CD4-positive, alpha-beta T cell treated with Interferon alpha-2 for 1 hour (primary cell): ENCODE results near the gene HIPK2.
A peak's percentile ranks its signal among the peaks of the same experiment; 100 is the strongest.

ENCODE experiments used
- DNase-seq, 2 donors: peaks; one replicate each; pipeline ENCODE4 v3.0.0-alpha.2; 2020 to 2022

HIPK2 gene

GRCh38 chr7:139782932-139783331, 5.1 kb upstream of the HIPK2 start:
- no peak for DNase-seq

DNA sequence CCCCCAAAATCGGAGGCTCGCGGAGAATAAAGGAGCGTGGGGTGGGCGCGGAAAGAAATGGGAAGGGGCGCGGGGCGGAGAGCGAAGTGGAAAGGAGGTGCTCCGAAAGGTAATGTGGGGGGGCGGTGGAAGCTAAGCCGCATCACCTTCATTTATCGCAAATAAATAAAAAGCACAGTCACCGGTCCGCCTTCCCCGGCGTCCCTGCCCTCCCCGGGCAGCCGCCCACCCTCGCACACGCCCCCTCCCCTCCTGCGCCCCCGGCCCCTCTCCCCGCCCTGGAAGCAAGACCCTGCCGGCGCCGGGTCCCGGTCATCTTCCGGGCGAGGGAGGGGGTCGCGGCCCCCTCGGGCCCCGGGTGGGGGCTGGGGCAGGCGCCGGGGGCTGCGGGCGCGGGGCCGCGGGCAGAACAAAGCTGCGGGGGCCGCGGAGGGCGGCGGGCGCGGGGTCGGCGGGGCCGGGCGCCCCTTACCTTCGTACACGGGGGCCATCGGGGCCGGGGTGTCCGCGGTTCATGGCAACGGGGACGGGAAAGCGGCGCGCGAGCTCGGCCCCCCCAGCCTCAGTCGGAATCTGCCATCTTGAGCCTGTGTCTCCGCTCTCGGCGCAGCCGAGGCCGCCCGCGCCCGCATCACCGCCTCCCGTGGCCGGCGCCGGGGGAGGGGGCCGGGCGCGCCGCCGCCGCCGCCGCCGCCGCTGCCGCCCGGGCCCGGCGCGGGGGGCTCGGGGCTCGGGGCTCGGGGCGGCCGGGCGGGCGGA, 486 bp downstream of the HIPK2 start:
- DNase-seq, result peak; percentile 45 to 54

GRCh38 chr7:139776486-139777132, 1.2 kb downstream of the HIPK2 start:
- DNase-seq, result peak in 1 of 2 donors; percentile 48

DNA sequence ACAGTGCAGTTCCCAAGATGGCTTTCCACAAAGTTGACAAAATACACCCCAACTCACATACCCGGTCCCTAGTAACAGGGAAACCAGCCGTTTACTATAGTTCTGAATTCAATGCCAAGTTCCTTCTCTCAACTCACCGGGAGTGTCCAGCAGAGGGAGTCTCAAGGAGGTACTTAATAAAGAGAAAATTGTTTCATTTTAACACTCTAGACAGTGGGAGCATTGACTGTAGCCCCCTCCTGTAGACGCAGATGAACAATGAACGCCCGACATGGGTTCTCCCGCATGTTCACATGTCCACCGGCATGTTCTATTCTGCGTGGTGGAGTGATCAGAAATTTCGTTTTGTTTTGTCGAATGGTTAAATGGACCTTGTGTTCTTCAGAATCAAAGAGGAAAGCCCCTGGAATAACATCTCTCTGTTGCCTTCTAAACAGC, 1.9 kb downstream of the HIPK2 start:
- peak; percentile 64 to 74 for DNase-seq

- no peak for DNase-seq
Observed at GRCh38 chr7:139774376-139774775, 3.4 kb downstream of the HIPK2 start.

DNA sequence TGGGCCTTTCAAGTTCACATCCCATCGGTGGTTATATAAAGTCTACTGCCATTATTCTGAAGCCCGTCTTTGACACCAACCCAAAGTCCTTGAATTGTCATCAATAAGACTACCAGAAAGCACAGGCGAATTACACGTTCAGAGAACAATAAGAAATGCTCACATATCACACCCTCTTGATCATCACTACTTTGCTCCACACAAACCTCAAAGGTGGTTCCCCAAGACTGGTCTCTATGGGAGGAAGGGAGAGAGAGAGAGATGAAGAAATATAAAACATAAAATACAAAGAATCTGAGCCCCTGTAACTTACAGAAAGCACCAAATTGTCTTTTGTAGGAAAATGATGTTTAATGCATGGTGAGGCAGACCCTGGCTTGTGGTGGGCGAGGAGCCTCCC, 4.4 kb downstream of the HIPK2 start:
- peak in 1 of 2 donors; percentile 21 for DNase-seq

GRCh38 chr7:139772873-139773272, 4.9 kb downstream of the HIPK2 start:
- no peak for DNase-seq

DNA sequence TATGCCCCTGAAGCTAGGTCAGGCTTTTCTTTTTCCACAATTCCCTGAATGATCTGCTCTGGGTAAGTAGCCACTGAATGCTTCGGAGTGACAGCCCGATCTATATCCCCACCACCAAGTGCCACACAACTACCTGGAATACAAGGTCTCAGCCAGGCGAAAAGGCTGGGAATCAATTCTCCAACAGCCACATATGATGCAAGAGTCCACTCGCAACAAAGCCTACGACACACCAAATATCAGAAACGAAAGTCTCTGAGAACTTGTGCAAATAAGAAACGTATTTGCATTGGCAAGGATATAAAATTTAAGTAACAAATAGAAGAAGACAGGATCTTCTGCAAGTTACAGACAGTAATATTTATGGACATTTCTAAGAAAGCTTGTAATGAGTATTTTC, 5.7 kb downstream of the HIPK2 start:
- no peak for DNase-seq

GRCh38 chr7:139771001-139771956, 6.5 kb downstream of the HIPK2 start:
- DNase-seq, result peak in 1 of 2 donors; percentile 45

- no peak for DNase-seq
Observed at GRCh38 chr7:139769761-139770160, 8.0 kb downstream of the HIPK2 start.

DNA sequence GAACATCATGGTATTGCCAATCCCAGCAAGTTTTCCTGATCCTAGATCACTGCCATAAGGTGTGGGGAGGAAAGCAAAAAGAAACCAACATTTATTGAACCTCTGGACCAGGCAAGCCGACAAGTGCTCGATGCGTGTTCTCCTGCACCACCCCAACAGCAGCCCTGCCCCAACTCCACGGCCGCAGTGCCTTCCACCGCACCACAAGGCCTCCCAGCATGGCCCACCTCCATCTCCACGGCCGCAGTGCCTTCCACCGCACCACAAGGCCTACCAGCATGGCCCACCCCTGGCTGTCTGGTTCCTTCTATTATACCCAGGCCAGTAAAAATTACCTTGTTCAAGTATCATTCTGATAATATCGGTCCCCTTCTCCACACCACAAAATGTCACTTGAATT, 8.7 kb downstream of the HIPK2 start:
- no peak for DNase-seq

GRCh38 chr7:139768249-139768824, 9.5 kb downstream of the HIPK2 start:
- DNase-seq, result peak in 1 of 2 donors; percentile 21

GRCh38 chr7:139767561-139767982, 10.2 kb downstream of the HIPK2 start:
- peak in 1 of 2 donors; percentile 46 for DNase-seq

GRCh38 chr7:139765143-139765542, 12.7 kb downstream of the HIPK2 start:
- DNase-seq, result no peak

- no peak for DNase-seq
Observed at GRCh38 chr7:139763330-139763729, 14.5 kb downstream of the HIPK2 start.

GRCh38 chr7:139762886-139763285, 14.9 kb downstream of the HIPK2 start:
- no peak for DNase-seq

- DNase-seq, result no peak
Observed at GRCh38 chr7:139758388-139758787, 19.4 kb downstream of the HIPK2 start.

DNA sequence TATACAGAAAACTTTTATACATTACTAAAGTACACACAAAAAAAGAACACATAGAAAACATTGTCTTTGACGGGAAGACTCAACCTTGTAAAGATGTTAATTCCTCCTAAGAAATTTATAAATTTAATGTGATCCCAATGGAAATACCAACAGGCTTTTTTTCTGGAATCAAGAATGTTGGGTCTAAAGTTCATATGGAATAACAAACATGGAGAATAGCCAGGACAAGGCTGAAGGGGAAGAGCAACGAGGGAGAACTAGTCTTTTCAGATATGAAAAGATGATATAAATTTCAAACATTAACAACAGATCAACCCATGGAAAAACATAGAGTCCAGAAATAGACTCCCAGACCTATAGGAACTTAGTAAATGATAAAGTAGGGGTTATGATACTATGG, 19.8 kb downstream of the HIPK2 start:
- no peak for DNase-seq

DNA sequence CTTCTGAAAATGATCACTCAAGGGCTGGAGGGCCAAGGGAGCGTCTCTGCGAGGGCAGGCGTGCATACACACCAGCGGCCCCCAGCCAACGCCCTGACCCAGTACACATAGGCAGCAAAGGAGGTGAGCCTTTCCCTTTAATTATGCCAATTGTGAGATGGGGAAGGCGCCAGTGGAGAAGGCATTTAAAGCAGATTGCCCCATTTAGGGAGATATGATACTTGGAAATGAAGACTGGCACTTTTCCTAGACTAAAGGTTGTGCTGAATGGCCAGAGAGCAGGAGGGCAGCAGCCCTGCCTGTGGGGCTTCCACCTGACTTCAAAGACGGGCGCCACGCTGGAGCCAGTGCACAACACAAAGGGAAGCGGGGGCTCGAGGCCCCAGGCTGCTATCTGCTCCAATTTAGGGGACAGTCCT, 24.1 kb downstream of the HIPK2 start:
- no peak for DNase-seq

- DNase-seq, result no peak
Observed at GRCh38 chr7:139753081-139753692, 24.6 kb downstream of the HIPK2 start.

DNA sequence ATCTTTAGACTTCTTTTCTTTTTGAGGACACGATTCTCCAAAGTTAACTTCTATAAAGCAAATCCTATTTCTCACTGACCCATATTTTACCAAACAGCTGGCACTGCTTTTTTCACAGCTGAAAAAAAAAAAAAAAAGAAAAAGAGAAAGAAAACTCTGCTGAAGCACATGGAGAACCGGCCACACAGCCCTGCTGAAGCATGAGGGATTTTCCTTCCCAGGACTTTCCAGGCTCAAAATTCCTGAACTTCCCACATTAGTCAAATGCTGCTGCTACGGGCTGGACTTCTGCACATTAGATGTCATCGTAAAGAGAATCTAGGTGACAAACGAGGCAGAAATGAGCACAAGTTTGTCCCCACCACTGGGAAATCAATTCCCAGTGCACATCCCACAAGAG, 25.2 kb downstream of the HIPK2 start:
- DNase-seq, result no peak

- DNase-seq, result no peak
Observed at GRCh38 chr7:139752148-139752547, 25.6 kb downstream of the HIPK2 start.
